Fibroblast of the aortic adventitia (primary cell): ENCODE measurements around the gene PIEZO2. TPM values are rescaled to one million over a fixed set of nuclear protein-coding genes. Genes with fewer than 3 reads are reported as not detected.

Source experiments
- DNase-seq: peaks from one replicate; pipeline ENCODE4 v3.0.0-alpha.2; 2010; ENCODE audit warnings: low read depth
- H3K4me3 ChIP-seq: 2 replicates; pipeline ENCODE4 v1.5.1; 2011; ENCODE audit warnings: low read depth, mild to moderate bottlenecking, control low read depth, low read length, moderate library complexity
- CTCF ChIP-seq: IDR thresholded peaks from 2 replicates; pipeline ENCODE4 v1.5.1; 2011; ENCODE audit warnings: mild to moderate bottlenecking, low read length, control low read depth, inconsistent platforms; ENCODE audit not compliant: insufficient read depth
- total RNA-seq: library from RNA; depleted of rRNA; stranded (reverse); fragments of >200 nt; gene quantifications from 2 replicates; pipeline ENCODE4 v1.2.3, GENCODE V29; 2012; ENCODE audit warnings: low replicate concordance

The PIEZO2 gene
- total RNA-seq, 1 donor, result 1.6 TPM

GRCh38 chr18:10789180-10789579 lies 360.2 kb downstream of the PIEZO2 start:
- H3K4me3 ChIP-seq, result no peak overlapping the region
- no peak for TF ChIP-seq CTCF
- no peak for DNase-seq

- peak; percentile 93 for TF ChIP-seq CTCF
- DNase-seq, result peak; percentile 83
- H3K4me3 ChIP-seq, result no peak overlapping the region
Measured at GRCh38 chr18:10787293-10787901, 362.0 kb downstream of the PIEZO2 start.

GRCh38 chr18:10785798-10786197 lies 363.6 kb downstream of the PIEZO2 start:
- no peak for TF ChIP-seq CTCF
- no peak overlapping the region for H3K4me3 ChIP-seq
- DNase-seq, result no peak

GRCh38 chr18:10784596-10785202 lies 364.7 kb downstream of the PIEZO2 start:
- no peak for TF ChIP-seq CTCF

GRCh38 chr18:10783941-10784340 lies 365.4 kb downstream of the PIEZO2 start:
- no peak for DNase-seq
- no peak overlapping the region for H3K4me3 ChIP-seq
- TF ChIP-seq CTCF, result no peak

More at GRCh38 chr18:10784596-10785202, 364.7 kb downstream of the PIEZO2 start:
- no peak for DNase-seq
- no peak overlapping the region for H3K4me3 ChIP-seq

- DNase-seq, result no peak
- no peak for TF ChIP-seq CTCF
- no peak overlapping the region for H3K4me3 ChIP-seq
Measured at GRCh38 chr18:10776493-10776892, 372.9 kb downstream of the PIEZO2 start.
